HG03139 (cell line): ENCODE data around the gene CDH4.

Source experiments
- ATAC-seq: cut with Tn5 transposase; IDR thresholded peaks from one replicate; pipeline ENCODE4 v1.9.1; 2021; ENCODE audit not compliant: unreplicated experiment

The CDH4 gene

GRCh38 chr20:61819921-61820825 lies 568.1 kb downstream of the CDH4 start:
- ATAC-seq = no peak

DNA sequence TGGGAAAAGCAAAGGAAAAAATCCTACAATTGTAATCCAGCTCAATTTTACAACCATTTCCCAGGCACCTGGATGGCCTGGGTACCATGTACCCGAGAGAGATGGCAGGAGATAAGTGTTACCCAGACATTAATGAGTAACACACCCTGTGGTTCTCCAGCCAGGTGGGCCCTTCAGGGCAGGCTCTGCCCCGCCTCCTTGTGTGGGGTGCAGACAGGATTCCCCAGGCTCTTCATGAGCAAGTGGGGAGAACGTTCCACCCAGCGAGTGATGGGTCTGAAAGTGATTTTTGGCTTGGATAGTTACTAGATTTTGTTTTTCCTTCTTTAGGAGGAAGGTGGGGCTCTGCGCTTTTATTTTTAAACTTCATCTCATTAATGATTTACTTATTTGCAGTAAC lies 569.7 kb downstream of the CDH4 start:
- no peak for ATAC-seq

- ATAC-seq = no peak
Observed at GRCh38 chr20:61822396-61822795, 570.3 kb downstream of the CDH4 start.

DNA sequence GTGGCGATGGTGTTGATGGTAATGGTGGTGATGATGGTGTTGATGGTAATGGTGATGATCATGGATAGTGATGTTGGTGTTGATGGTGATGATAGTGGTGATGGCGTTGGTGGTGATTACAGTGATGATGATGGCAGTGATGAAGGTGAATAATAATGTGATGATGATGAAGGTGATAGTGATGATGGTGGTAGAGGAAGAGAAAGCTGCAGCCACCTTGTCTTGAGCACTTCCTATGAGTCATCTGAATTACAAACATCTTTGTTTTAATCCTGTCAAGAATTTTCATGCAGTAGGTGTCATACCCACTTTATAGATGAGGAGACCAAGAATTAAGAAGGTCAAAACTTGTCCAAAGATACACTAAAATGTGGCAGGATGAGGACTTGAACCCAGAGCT lies 571.2 kb downstream of the CDH4 start:
- no peak for ATAC-seq

GRCh38 chr20:61828891-61829290 lies 576.8 kb downstream of the CDH4 start:
- no peak for ATAC-seq

DNA sequence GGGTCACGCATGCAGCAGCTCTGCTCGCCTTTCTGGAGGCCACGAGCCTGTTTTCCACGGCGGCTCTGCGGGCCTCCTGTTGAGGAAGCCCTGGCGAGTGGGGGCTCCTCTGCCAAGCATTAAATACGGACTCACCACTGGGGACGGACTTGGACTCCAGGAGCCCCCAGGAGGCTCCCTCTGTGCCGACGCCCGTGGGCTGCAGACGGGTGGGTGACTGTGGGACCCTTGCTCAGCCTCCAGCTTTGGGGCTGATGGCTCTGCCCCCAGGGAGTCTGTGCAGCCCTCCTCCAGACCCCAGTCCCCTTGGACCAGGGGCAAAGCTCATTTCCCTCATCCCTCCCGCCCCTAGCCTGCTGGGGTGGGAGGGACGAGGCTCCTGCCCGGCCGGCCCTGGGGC lies 577.5 kb downstream of the CDH4 start:
- no peak for ATAC-seq

GRCh38 chr20:61830241-61830930 lies 578.3 kb downstream of the CDH4 start:
- ATAC-seq = no peak

DNA sequence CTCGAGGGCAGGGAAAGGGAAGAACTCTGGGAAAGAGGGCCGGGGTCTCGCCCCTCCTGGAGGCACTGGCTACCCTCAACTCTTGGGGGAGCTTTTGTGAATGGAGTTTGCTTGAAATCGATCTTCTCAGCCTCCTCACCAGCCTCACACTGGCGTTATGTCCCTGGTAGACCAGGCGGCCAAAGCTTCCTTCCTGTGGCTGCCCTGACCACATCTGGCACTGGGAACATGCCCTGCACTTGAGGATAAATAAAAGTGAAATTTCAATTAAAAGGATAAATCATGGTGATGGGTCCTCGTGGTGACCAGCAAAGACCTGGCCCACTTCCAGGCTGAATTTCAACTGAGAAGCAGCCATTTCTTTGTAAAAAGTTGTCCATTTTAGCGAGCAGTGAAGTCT lies 578.9 kb downstream of the CDH4 start:
- no peak for ATAC-seq

- no peak for ATAC-seq
Observed at GRCh38 chr20:61832181-61832580, 580.1 kb downstream of the CDH4 start.

DNA sequence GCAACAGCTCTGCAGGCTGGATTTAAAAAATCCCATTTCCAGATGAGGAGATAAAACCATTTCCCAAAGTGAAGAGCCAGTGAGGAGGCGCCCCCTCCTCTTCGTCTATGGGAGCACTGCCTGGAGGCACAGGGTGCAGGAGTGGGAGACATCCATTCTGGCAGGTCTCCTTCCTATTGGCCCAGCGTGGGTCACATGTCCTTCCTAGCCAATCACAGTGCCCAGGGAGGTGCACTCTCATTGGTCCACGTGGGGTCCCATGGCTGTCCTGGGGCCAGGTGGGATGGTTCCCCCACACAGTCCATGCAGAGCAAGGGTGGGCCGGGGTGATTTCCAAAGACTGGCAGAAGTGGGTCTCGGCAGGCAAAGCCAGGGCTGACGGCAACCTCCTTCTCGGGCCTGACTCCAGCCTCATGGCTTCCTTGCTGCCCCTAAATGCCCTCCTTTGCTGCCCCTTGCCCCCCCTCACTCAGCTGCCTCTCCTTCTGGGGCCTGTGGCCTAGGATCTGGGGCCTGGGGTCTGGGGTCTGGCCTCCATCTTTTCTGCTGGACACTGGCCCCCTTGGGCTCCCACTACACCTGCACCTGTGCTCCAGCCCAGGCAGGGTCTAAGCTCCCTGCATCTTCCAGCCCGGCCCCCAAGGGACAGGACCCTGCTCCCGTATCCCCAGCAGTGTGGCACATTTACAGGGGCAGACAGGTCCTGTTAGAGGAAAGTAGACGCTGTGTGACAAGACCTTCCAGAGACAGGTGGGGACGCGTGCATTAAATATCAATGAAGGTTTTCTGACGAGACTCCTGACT lies 581.9 kb downstream of the CDH4 start:
- ATAC-seq = no peak

DNA sequence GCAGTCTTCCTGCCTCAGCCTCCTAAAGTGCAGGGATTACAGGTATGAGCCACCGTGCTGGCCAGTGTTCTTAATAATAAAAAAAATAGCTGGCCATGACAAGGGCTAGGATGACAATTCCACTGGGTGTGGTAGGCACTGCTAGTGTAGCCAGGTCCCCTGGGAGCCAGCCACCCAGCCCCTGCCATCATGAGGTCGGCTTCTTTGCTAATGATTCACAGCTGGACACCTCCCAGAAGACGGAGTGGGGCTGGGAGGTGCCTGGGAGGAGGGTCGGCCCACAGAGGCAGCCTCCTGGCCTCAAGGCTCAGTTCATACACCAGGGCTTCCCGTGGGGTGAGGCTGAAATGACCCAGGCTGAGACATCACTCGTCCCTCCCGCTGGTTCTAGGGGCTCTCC lies 583.2 kb downstream of the CDH4 start:
- ATAC-seq = no peak

DNA sequence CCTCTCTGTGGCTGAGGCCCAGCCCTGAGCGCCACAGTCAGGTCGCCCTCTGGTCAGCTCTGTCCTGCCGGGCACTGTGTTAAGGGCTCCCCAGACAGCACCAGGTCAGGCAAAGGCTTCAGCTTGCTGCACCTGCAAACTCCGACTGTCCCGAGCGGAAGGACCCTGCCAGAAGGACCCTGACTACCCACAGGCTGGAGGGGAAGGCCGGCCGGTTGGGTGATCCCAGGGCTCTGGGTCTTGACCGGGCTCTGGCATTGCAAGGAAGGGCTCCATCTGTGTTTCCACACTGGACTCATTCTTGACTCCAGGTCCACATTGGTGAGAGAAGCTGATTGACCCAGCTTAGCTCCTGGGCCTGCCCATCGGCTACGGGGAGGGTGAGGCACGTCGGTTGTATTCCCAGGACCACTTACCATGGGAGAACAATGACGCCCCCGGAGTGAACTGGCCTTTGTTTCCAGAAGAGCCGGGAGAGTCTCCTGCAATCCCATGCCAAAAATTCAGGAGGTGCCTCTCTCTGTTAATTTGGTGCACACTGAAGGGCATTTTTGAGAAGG lies 583.8 kb downstream of the CDH4 start:
- ATAC-seq = no peak

- no peak for ATAC-seq
Observed at GRCh38 chr20:61837200-61837599, 585.1 kb downstream of the CDH4 start.

DNA sequence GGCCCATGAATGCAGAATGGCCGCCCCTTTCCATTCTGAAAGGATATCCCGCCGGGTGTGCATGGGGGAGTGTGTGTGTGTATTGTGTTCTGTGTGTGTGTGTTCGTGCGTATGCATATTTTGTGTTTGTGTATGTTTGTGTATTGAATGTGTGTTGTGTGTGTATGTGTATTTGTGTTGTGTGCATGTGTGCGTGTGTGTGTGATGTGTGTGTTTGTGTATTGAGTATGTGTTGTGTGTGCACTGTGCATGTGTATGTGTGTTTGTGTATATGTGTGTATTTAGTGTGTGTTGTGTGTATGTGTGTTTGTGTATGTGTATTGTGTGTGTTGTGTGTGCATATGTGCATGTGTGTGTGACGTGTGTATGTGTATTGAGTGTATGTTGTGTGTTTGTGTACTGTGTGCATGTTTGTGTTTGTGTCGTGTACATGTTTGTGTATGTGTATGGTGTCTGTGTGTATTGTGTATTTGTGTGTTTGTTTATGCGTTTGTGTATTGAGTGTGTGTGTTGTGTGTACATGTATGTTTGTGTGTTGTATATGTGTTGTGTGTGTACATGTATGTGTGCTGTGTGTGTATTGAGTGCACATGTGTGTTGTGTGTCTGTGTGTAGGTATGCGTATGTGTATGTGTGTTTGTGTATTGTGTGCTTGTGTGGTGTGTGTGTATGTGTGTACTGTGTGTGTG lies 587.3 kb downstream of the CDH4 start:
- no peak for ATAC-seq

GRCh38 chr20:61839912-61840778 lies 588.1 kb downstream of the CDH4 start:
- ATAC-seq = no peak

- ATAC-seq = no peak
Observed at GRCh38 chr20:61840779-61841455, 588.9 kb downstream of the CDH4 start.

DNA sequence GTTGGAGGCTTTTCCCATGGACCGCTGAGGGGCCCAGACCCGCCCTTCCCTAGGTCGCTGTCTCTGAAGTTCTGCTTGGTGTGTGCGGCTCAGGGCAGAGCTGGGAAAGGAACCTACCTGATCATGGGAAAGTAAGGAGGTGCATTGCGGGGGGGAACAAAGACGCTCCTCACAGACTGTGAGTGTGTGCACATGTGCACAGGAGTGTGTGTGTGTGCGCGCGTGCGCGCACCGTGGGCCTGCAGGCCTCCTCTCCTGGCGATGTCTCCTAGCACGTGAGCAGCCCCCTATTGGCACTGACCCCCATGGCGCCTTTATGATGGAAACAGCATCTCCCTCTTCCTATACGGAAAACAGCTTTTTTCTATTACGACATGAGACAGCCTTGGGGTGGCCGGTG lies 589.5 kb downstream of the CDH4 start:
- ATAC-seq = no peak

GRCh38 chr20:61841966-61842365 lies 589.9 kb downstream of the CDH4 start:
- no peak for ATAC-seq

DNA sequence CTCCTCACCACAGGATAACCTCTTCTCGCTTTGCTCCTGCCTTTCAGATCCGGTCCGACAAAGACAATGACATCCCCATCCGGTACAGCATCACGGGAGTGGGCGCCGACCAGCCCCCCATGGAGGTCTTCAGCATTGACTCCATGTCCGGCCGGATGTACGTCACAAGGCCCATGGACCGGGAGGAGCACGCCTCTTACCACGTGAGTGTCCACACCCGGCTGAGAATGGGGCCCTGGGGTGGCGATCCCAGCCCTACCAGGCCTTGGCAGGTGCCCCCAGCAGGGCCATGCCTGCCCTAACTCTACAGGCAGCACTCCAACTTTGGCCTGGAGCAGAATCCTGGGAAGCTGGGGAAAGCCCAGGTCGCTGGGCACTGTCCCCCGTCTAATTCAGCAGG lies 592.6 kb downstream of the CDH4 start:
- no peak for ATAC-seq
